WI38 (cell line): Measurements from ENCODE around the gene C4orf51.

ENCODE experiments used
- H3K4me3 ChIP-seq: 2 replicates; pipeline ENCODE4 v1.5.1; 2011; ENCODE audit warnings: low read depth, mild to moderate bottlenecking, control low read depth, low read length
- TF ChIP-seq, protein P1 (sequence below): IDR thresholded peaks from 2 replicates; pipeline ENCODE4 v1.5.1; 2012; ENCODE audit warnings: low read depth, mild to moderate bottlenecking, control low read depth, low read length

The C4orf51 gene

DNA sequence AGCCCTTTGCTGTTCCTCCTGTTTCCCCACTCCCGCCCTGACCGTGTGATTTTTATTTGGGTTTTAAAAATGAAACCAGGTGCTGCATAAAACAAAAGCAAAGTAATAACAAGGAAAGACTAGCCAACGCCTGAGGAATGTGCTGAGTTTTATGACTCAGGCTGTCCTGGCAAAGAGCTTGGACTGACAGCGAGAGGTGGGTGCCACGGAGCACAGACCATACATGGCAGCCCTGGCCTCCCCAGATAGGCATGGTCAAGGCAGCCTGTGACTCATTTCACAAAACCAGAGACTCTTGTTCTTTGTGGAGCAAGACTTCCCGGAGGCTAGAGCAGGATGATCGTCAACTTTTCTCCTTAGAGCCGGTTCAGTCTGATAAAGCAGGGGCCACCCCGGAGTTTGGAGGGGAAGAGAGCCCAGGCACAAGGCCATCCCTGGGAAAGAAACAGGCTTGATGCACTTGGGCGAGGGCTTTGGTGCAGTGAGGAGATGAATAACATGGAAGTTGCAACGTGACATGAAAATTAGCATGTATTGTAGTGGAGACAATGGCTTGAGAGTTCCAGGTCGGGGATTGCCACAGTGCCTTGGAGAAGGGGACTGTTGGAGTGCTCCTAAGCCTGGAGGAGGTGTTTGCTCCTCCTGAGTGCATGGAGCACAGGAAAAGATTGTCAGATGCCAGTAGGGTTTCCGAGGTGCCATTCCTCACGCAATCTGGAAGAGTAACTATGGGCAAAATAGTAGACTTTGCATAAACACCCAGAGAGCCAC, 54.8 kb downstream of the C4orf51 start:
- peak overlapping the region; percentile 46 for H3K4me3 ChIP-seq
- TF ChIP-seq, protein P1, sequence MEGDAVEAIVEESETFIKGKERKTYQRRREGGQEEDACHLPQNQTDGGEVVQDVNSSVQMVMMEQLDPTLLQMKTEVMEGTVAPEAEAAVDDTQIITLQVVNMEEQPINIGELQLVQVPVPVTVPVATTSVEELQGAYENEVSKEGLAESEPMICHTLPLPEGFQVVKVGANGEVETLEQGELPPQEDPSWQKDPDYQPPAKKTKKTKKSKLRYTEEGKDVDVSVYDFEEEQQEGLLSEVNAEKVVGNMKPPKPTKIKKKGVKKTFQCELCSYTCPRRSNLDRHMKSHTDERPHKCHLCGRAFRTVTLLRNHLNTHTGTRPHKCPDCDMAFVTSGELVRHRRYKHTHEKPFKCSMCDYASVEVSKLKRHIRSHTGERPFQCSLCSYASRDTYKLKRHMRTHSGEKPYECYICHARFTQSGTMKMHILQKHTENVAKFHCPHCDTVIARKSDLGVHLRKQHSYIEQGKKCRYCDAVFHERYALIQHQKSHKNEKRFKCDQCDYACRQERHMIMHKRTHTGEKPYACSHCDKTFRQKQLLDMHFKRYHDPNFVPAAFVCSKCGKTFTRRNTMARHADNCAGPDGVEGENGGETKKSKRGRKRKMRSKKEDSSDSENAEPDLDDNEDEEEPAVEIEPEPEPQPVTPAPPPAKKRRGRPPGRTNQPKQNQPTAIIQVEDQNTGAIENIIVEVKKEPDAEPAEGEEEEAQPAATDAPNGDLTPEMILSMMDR: no peak

DNA sequence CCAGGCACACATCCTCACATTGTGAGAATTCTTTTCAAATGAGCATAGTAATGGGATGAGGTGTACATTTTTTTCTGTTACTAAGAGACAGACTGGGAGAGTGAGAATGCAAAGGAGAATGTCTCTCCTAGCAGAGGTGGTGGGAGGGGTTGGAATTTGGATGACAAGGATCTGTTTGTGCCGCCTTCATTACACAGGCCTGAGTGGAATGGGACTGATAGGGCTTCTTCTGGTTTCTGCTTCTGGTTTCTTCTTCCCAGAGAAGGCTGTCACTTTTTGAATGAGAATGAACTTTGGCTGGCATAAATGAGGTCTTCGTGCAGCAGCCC, 55.4 kb downstream of the C4orf51 start:
- H3K4me3 ChIP-seq: peak overlapping the region; percentile 46
- TF ChIP-seq, protein P1: no peak

DNA sequence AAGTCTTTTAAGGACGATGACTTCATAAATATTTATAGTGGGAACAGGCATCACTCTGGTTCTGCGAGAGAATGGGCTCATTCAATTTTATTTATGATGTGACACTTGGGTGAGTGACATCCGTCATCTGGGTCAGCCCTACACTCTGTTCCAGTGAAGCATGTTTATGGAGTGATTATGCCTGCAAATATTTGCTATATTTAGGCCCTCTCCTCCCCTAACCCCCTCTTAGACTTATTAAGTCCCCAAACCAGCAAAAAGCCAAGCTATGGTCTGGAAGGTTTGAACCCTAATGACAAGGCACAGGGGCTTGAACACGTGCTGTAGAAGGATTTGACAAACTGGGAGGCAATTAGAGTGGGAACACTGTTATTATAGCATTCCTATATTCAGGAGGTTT, 55.9 kb downstream of the C4orf51 start:
- TF ChIP-seq, protein P1: no peak
- peak overlapping the region; percentile 25 for H3K4me3 ChIP-seq

DNA sequence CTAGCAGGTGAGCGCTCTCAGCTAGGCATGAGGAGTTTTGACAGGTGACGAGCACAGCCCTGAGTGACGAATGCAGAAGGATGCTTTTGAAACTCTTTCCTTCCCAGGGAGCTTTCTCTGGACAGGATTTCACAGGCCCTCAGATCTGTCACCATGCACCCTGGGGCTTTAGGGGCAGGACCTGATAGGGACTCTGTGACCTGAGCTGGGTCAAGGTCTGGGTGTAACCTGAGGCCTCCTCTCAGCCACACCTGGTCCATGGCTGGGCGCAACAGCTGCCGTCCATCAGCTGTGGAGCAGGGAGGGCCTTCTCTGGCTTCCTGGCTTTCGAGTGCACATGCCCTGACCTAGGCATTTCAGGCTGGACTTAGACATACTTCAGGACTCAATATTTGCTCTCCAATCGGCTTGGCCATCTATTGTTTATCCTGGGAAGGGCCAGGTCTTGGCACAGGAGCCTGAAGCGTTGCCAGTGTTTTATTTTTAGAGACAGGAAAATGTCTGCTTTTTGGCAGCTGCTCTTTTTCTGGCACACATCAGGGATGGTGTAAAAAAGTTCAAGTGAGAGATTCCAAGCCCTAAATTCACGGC, 56.4 kb downstream of the C4orf51 start:
- TF ChIP-seq, protein P1: no peak
- H3K4me3 ChIP-seq: no peak overlapping the region

DNA sequence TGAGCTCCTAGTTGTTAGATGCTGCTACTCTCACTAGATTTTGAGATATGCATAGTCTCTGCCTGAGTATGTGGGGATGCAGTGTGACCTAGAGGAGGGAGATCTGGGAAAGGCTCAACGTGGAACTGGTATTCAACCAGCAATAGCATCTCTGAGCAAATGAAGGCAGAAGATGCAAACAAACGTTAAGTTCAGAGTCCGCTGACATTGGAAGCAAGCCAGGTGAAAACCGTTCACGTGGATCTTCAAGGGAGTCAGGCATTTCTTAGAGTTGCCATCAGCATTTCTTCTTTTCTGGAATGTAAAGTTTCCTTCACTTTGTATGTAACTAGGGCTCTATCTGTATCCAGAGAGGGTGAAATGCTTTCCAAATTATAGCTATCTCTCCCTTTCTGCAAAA, 59.9 kb downstream of the C4orf51 start:
- H3K4me3 ChIP-seq: no peak overlapping the region
- TF ChIP-seq, protein P1: no peak

DNA sequence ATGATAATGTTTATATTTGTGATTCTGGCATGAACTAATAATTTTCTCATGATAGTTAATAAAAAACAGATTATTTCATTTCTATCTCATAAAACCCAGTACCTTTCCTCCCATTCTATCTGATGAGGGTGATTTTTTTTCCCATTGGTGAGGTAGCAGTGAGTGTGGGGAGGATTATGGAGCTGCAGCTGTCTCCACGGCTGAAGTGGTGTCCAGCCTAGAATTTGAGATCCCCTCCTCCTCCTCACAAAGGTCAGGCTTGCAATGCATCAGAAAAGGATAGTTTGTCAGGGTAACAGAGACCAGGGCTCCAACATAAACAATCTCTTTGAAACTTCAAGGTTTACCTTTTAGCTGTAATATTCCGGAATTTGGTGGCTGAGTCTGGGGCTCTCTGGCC, 60.9 kb downstream of the C4orf51 start:
- H3K4me3 ChIP-seq: no peak overlapping the region
- TF ChIP-seq, protein P1: no peak

DNA sequence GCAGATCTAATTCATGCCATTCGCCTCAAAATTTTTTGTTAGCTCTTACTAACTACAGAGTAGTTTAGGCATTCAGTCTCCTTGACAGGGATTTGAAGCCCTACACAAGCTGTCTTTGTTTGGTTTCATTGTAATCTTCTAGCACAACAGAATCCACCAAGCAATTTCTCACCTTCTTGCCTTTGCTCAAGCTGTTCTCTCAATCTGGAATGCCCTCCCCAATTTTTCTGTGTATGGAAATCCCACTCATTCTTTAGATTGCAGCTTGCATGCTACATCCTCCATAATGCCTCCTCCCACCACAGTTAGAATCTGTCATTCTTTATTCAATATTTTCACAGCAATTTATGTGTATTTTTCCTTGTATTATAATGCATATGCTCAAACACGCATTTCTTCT, 63.7 kb downstream of the C4orf51 start:
- TF ChIP-seq, protein P1: no peak
- no peak overlapping the region for H3K4me3 ChIP-seq
